SK-N-MC (cell line): ENCODE data around the gene TMEM121B.

Source experiments
- EZH2 ChIP-seq: fragments of 200-600 bp; sonication (generic); IDR thresholded peaks from one replicate; pipeline ENCODE4 v1.6.1; 2017; ENCODE audit warnings: antibody characterized with exemption
- FOXP2 ChIP-seq: optimal IDR thresholded peaks from 2 replicates; pipeline ENCODE3; 2011; ENCODE audit warnings: mild to moderate bottlenecking, moderate library complexity; ENCODE audit not compliant: insufficient read depth; ENCODE audit errors: extremely low read length, control extremely low read depth
- POLR2AphosphoS5 ChIP-seq: IDR thresholded peaks from 2 replicates; pipeline ENCODE4 v1.6.1; 2012; ENCODE audit warnings: mild to moderate bottlenecking, low read depth, low read length, borderline replicate concordance

DNA sequence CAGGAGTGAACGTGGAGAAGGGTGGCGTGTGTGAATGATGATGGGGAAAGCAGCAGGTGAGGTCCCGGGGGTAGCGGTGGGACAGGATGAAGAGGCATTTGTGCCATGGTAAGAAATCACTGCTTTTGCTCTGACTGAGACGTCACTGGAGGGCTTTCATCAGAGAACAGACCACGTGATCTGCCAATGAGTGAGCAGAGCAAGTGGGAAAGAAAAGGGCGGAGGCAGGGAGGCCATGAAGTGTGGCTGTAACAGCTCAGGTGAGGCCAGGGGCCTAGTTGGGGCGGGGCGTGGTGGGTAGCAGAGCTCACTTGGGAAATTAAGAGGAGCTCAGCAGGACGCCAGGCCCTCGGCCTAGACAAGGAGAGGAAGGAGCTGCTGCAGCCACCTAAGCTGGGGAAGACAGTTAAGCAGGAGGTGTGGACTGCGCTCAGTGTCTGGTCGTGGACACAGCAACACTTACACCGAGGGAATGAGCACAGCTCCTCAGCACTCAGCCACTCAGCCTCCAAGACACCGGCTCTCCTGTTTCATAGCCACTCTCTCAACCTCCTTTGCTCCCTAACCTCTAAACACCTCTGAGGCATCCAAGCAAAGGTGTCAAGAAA is 14.1 kb upstream of the TMEM121B start:
- no peak for TF ChIP-seq EZH2
- no peak for TF ChIP-seq POLR2AphosphoS5
- TF ChIP-seq FOXP2: no peak
